Measurements from ENCODE around the gene AP5B1. TPM values are rescaled to one million over a fixed set of nuclear protein-coding genes. Genes with fewer than 3 reads are reported as not detected.
A peak's percentile ranks its signal among the peaks of the same experiment; 100 is the strongest.

AP5B1 gene, protein sequence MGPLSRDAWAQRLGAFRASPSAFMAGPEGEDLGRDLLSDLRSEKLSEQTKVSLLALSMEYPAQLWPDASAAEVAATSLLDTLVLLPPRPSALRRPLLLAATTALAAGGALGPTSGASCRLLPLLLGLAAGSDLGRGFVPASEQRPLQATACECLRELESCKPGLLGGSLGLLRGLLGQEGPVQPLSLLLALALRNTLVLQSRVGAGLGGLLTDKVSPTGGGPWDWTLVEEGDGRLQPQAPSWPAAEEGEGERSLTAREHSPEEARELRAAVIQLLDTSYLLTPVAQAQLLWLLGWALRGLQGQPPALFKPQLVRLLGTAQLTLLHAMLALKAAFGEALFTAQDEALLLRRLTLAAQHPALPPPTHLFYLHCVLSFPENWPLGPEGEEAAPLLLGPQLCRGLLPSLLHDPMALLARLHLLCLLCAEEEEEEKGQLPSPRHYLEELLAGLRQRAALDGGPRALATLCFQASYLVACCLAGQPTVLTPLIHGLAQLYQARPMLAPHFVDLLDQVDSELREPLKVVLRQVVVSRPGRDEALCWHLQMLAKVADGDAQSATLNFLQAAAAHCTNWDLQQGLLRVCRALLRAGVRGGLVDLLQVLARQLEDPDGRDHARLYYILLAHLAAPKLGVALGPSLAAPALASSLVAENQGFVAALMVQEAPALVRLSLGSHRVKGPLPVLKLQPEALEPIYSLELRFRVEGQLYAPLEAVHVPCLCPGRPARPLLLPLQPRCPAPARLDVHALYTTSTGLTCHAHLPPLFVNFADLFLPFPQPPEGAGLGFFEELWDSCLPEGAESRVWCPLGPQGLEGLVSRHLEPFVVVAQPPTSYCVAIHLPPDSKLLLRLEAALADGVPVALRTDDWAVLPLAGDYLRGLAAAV
- total RNA-seq: 10 to 100 TPM in 4 of 5 donors, 1 to 10 TPM in 1; 7.3 to 44.9 (median 19.6) TPM
- polyA plus RNA-seq: 1 to 10 TPM; 3.6 to 5.1 (median 3.7) TPM
- long read RNA-seq, donor 1, full-length matches to known transcripts: 2 of 2 reads
- long read RNA-seq, donor 1, partial matches to known transcripts: 0 of 2 reads
- long read RNA-seq, donor 1, other reads (novel, unspliced or antisense): 0 of 2 reads
- long read RNA-seq, donor 2, full-length matches to known transcripts: 1 of 1 reads
- long read RNA-seq, donor 2, partial matches to known transcripts: 0 of 1 reads
- long read RNA-seq, donor 2, other reads (novel, unspliced or antisense): 0 of 1 reads
- long read RNA-seq, donor 3, full-length matches to known transcripts: 1 of 1 reads
- long read RNA-seq, donor 3, partial matches to known transcripts: 0 of 1 reads
- long read RNA-seq, donor 3, other reads (novel, unspliced or antisense): 0 of 1 reads
- long read RNA-seq, donor 4: 0 reads
- long read RNA-seq, donor 5, full-length matches to known transcripts: 2 of 2 reads
- long read RNA-seq, donor 5, partial matches to known transcripts: 0 of 2 reads
- long read RNA-seq, donor 5, other reads (novel, unspliced or antisense): 0 of 2 reads
- long read RNA-seq, donor 6, full-length matches to known transcripts: 2 of 2 reads
- long read RNA-seq, donor 6, partial matches to known transcripts: 0 of 2 reads
- long read RNA-seq, donor 6, other reads (novel, unspliced or antisense): 0 of 2 reads
- long read RNA-seq, donor 7: 0 reads
- long read RNA-seq, donor 8, full-length matches to known transcripts: 2 of 2 reads
- long read RNA-seq, donor 8, partial matches to known transcripts: 0 of 2 reads
- long read RNA-seq, donor 8, other reads (novel, unspliced or antisense): 0 of 2 reads
- long read RNA-seq, donor 9: 0 reads
- long read RNA-seq, donor 10, full-length matches to known transcripts: 1 of 1 reads
- long read RNA-seq, donor 10, partial matches to known transcripts: 0 of 1 reads
- long read RNA-seq, donor 10, other reads (novel, unspliced or antisense): 0 of 1 reads

DNA sequence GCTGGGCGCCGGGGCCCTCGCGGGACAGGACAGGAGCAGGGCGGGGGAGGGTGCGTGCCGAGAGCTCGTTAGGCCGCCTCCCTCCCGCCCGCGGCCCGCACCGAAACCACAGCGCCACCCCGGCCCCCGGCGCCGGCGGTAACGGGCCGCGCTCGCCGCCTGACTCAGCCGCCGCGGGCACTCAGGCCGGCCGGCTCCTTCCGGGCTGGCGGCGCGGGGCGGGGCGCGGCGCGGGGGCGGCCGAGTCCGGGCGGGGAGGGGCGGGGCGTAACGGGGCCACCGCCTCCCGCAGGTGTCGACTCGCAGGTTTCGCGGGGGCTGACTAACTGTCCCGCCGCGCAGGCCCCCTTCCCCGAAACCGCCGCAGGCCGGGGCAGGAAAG, at the start of gene AP5B1:
TSS of gene AP5B1 (minus strand) at position 207 of the 382 bp plus-strand sequence. CDS start 385 bp downstream, outside the sequence.
- no peaks in the 10 kb centered on the region for H3K9me3 ChIP-seq
- H3K27ac ChIP-seq: peak within 1 kb of the TSS; percentile 70 to 93 (median 89)
- intact Hi-C loops (cut with DNase I; ENCODE audit: low total_unique reads): no loop called here
- H3K27me3 ChIP-seq: peaks cover 0 to 11% (median 2%) of the 10 kb centered on the region in 3 donors
- 0 to 1% (median 0%) methylated on average over 19 to 52 of the region's 59 CpGs; no CpG with 5 or more reads in 1 of the 5 donors for WGBS, 5 donors
- H3K4me1 ChIP-seq: peaks cover 22 to 49% (median 44%) of the 10 kb centered on the region in 4 donors
- peak within 1 kb of the TSS; percentile 78 to 97 (median 96) for H3K4me3 ChIP-seq
- DNase-seq: peak; percentile 78 to 87
- peaks cover 21 to 31% (median 30%) of the 10 kb centered on the region in 4 donors for H3K36me3 ChIP-seq
- peak in 2 of 3 donors; percentile 9 to 50 for TF ChIP-seq POLR2AphosphoS5 (IDR thresholded peaks at IDR 0.05)
- TF ChIP-seq, protein P1, sequence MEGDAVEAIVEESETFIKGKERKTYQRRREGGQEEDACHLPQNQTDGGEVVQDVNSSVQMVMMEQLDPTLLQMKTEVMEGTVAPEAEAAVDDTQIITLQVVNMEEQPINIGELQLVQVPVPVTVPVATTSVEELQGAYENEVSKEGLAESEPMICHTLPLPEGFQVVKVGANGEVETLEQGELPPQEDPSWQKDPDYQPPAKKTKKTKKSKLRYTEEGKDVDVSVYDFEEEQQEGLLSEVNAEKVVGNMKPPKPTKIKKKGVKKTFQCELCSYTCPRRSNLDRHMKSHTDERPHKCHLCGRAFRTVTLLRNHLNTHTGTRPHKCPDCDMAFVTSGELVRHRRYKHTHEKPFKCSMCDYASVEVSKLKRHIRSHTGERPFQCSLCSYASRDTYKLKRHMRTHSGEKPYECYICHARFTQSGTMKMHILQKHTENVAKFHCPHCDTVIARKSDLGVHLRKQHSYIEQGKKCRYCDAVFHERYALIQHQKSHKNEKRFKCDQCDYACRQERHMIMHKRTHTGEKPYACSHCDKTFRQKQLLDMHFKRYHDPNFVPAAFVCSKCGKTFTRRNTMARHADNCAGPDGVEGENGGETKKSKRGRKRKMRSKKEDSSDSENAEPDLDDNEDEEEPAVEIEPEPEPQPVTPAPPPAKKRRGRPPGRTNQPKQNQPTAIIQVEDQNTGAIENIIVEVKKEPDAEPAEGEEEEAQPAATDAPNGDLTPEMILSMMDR (IDR thresholded peaks at IDR 0.05): no peak
- TF ChIP-seq EP300 (IDR thresholded peaks at IDR 0.05): no peak
- TF ChIP-seq POLR2A (IDR thresholded peaks at IDR 0.05): no peak

DNA sequence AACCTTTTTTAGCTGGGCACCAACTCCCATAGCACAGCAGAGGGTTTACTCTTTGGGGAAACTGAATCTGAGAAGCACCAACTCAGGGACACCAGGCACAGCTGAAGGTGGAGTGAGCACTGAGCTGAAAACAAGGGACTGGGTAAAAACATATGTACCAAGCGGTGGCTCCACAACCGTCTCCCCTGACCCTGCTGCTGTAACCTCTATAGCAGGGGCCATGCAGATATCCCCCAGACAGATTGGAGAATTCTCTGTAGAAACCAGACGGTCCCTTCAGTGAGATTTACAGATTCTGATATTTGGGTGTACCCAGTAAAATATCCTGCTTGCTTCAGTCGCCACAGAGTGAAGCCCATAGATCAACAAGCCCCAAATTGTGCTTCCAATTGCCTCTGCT, 48.7 kb upstream of the AP5B1 start:
- Histone ChIP-seq H3K4me1 (peaks cover 15 to 18% (median 16%) of the 10 kb centered on the region in 4 donors), H3K27me3 (no peaks in the 10 kb centered on the region), H3K36me3 (no peaks in the 10 kb centered on the region), H3K27ac (no peak overlapping the region), H3K9me3 (no peaks in the 10 kb centered on the region), H3K4me3 (no peak overlapping the region)
- no peak for DNase-seq
- intact Hi-C loops (cut with DNase I; ENCODE audit: low total_unique reads): no loop called here
- no peak for TF ChIP-seq POLR2AphosphoS5 (IDR thresholded peaks at IDR 0.05)
- no peak for TF ChIP-seq POLR2A (IDR thresholded peaks at IDR 0.05)
- TF ChIP-seq, protein P1 (IDR thresholded peaks at IDR 0.05): no peak
- TF ChIP-seq EP300 (IDR thresholded peaks at IDR 0.05): no peak
- WGBS, 5 donors: 72 to 82% (median 79%) methylated on average over 4 of the region's 4 CpGs

DNA sequence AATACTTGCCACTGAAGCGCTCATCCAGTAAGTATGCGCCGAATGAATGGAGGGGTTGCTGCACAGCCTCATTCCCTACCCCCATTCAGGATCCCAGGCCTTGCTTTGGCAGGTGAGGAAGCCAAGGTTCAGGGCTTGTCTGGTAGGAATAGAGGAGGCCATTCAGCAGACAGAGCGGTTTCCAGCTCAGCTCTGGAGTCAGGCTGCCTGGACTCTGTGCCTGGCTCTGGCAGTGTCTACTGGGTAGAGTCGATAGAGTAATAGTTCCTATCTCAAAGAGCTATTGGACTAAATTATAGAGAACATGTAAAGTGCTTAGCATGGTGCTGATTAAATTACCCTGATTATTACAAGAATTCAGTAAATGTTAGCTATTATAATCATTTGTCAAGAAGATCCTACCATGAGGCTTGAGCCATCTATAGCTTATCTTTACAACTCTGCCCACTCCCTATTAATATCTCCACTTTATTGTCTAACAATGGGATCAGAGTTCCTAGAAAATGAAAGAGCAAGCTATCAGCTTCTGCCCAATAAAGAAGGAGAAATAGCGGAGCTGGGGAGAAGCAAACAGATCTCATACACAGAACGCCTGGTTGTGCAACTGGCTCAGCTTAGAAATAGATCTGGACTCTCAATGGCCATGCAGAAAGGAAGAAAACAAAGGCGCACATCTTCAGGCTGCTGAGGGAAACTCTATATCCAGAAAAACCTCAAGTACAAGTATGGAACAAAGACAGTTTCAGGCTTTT, 46.4 kb upstream of the AP5B1 start:
- Histone ChIP-seq H3K27me3 (no peaks in the 10 kb centered on the region), H3K4me3 (no peak overlapping the region), H3K27ac (no peak overlapping the region), H3K9me3 (no peaks in the 10 kb centered on the region), H3K36me3 (no peaks in the 10 kb centered on the region), H3K4me1 (peaks cover 5 to 16% (median 7%) of the 10 kb centered on the region in 4 donors)
- intact Hi-C loops (cut with DNase I; ENCODE audit: low total_unique reads): no loop called here
- TF ChIP-seq EP300 (IDR thresholded peaks at IDR 0.05) (no peak), POLR2AphosphoS5 (IDR thresholded peaks at IDR 0.05) (no peak), POLR2A (IDR thresholded peaks at IDR 0.05) (no peak)
- TF ChIP-seq, protein P1 (IDR thresholded peaks at IDR 0.05): no peak
- no peak for DNase-seq
- 56 to 70% (median 68%) methylated on average over 8 of the region's 8 CpGs for WGBS, 5 donors
